Omental fat pad (tissue), 4 donors: Measurements from ENCODE around the gene KLHDC4. TPM values are rescaled to one million over a fixed set of nuclear protein-coding genes. Genes with fewer than 3 reads are reported as not detected.
"Not testable (repeated sequence)": the region's sequence is repeated elsewhere in the genome, so short reads cannot be mapped to it uniquely, and the experiment has no call there.

Experiments used
- ATAC-seq: fragments of 150-250 bp; one replicate; pipeline ENCODE4 v1.9.1; 2016; ENCODE audit warnings: mild to moderate bottlenecking, moderate library complexity; ENCODE audit not compliant: low FRiP score
- DNase-seq: peaks from one replicate; pipeline ENCODE4 v3.0.0-alpha.2; 2019; ENCODE audit warnings: low spot score
- CTCF ChIP-seq, 3 donors: fragments of 450-650 bp; IDR thresholded peaks; one replicate each; pipeline ENCODE4 v1.5.1; 2016 to 2017; ENCODE audit warnings: antibody characterized with exemption in 3 of 3, mild to moderate bottlenecking in 3 of 3, moderate library complexity in 2 of 3
- total RNA-seq, 4 donors: library from RNA; depleted of rRNA; stranded (reverse); fragments of >200 nt; gene quantifications; one replicate each; pipeline ENCODE4 v1.1.0, GENCODE V29; 2016

KLHDC4 gene
- total RNA-seq, 4 donors from 2014 or later, result 21.7 to 53.8 (median 25.5) TPM

- TF ChIP-seq CTCF (IDR thresholded peaks at IDR 0.05), result no peak
- ATAC-seq (no peak), DNase-seq (no peak)
Observed at GRCh38 chr16:87685766-87686165, 80.0 kb downstream of the KLHDC4 start.

GRCh38 chr16:87685405-87685755, 80.4 kb downstream of the KLHDC4 start:
- DNase-seq, result no peak
- TF ChIP-seq CTCF (IDR thresholded peaks at IDR 0.05), result no peak
- no peak for ATAC-seq

GRCh38 chr16:87684711-87685404, 80.9 kb downstream of the KLHDC4 start:
- ATAC-seq, result no peak
- TF ChIP-seq CTCF (IDR thresholded peaks at IDR 0.05), result no peak

GRCh38 chr16:87684106-87684677, 81.6 kb downstream of the KLHDC4 start:
- no peak for TF ChIP-seq CTCF (IDR thresholded peaks at IDR 0.05)
- no peak for DNase-seq
- no peak for ATAC-seq

More at GRCh38 chr16:87684711-87685404, 80.9 kb downstream of the KLHDC4 start:
- DNase-seq, result no peak

GRCh38 chr16:87682852-87683399, 82.9 kb downstream of the KLHDC4 start:
- no peak for TF ChIP-seq CTCF (IDR thresholded peaks at IDR 0.05)
- ATAC-seq (no peak), DNase-seq (no peak)

- ATAC-seq (no peak), DNase-seq (no peak)
- TF ChIP-seq CTCF (IDR thresholded peaks at IDR 0.05), result no peak
Observed at GRCh38 chr16:87681981-87682570, 83.7 kb downstream of the KLHDC4 start.

GRCh38 chr16:87681051-87681602, 84.7 kb downstream of the KLHDC4 start:
- ATAC-seq, result not testable (repeated sequence)

More at GRCh38 chr16:87681051-87681602, 84.7 kb downstream of the KLHDC4 start:
- not testable (repeated sequence) for DNase-seq
